ENCODE measurements around the gene KIF3C.
A peak's percentile ranks its signal among the peaks of the same experiment; 100 is the strongest.

The KIF3C gene

DNA sequence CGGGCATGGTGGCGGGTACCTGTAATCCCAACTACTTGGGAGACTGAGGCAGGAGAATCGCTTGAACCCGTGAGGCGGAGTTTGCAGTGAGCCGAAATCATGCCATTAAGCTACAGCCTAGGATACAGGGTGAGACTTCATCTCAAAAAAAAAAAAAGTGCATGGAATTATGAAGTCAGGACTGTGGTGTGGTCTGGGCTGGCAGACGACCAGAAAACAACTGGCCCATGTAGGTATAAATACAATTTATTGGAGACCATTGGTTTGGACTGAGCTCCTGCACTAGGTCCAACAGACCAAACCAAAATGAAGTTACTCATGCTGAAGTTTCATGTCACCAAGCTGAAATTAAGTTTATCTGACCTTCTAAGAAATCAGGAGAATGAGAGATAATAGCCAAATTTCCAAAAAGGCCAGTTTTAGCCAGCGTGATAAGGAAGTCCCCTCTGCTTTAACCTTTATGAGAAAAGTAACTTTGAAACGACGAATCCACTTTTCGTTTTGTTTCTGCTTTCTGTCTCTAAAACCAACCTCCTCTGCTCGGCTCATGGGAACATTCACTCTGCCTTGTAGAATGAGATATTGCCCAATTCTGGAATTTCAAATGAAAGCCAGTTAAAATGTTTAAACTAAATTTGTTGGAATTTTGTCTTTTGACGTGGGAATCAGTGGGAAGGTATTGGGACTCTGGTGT, 33.9 kb upstream of the KIF3C start:
- H3K27ac ChIP-seq, result no peak overlapping the region

GRCh38 chr2:26013668-26014067, 31.4 kb upstream of the KIF3C start:
- peak overlapping the region; percentile 98 for H3K27ac ChIP-seq
- TF ChIP-seq CTCF (conservative IDR thresholded peaks at IDR 0.05) (no peak), ZFX (IDR thresholded peaks at IDR 0.05) (no peak)

More for the DNA sequence above, 33.9 kb upstream of the KIF3C start:
- no peak for TF ChIP-seq CTCF (conservative IDR thresholded peaks at IDR 0.05)
- TF ChIP-seq ZFX (IDR thresholded peaks at IDR 0.05), result no peak

- no peak for TF ChIP-seq ZFX (IDR thresholded peaks at IDR 0.05)
- TF ChIP-seq CTCF (conservative IDR thresholded peaks at IDR 0.05), result no peak
- H3K27ac ChIP-seq, result peak overlapping the region; percentile 98
Measured at GRCh38 chr2:26011990-26012856, 29.9 kb upstream of the KIF3C start.

- TF ChIP-seq ZFX (IDR thresholded peaks at IDR 0.05), result no peak
- TF ChIP-seq CTCF (conservative IDR thresholded peaks at IDR 0.05), result no peak
- H3K27ac ChIP-seq, result peak overlapping the region; percentile 98
Measured at GRCh38 chr2:26011609-26011989, 29.3 kb upstream of the KIF3C start.

GRCh38 chr2:26010943-26011342, 28.6 kb upstream of the KIF3C start:
- peak overlapping the region; percentile 98 for H3K27ac ChIP-seq
- TF ChIP-seq ZFX (IDR thresholded peaks at IDR 0.05) (no peak), CTCF (conservative IDR thresholded peaks at IDR 0.05) (no peak)

- no peak for TF ChIP-seq CTCF (conservative IDR thresholded peaks at IDR 0.05)
- TF ChIP-seq ZFX (IDR thresholded peaks at IDR 0.05), result no peak
- no peak overlapping the region for H3K27ac ChIP-seq
Measured at GRCh38 chr2:26009567-26009963, 27.3 kb upstream of the KIF3C start.
